Suppressor macrophage treated with lipopolysaccharide for 4 hours (primary cell): ENCODE results near the gene PCNX2.

Experiments
- DNase-seq: peaks from one replicate; pipeline ENCODE4 v3.0.0-alpha.2; 2020

The PCNX2 gene

DNA sequence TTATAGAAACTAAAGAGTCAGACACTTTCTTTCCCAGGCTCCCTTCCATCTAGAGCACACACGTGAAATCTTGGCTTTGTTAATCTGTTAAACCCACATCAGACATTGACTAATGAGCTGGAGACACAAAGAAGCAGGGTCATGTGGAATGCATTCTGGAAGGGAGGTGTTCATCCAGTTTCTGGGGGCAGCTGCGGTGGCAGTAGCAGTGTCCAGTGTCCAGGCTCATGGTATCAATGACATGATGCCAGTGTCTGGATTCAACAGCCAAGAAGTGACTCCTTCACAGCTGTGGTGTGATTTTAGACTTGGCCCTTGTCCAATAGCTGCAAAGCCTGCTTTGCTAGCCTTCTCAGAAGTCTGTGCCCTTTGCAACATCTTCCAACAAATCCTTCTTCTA, 249.9 kb downstream of the PCNX2 start:
- DNase-seq: no peak

DNA sequence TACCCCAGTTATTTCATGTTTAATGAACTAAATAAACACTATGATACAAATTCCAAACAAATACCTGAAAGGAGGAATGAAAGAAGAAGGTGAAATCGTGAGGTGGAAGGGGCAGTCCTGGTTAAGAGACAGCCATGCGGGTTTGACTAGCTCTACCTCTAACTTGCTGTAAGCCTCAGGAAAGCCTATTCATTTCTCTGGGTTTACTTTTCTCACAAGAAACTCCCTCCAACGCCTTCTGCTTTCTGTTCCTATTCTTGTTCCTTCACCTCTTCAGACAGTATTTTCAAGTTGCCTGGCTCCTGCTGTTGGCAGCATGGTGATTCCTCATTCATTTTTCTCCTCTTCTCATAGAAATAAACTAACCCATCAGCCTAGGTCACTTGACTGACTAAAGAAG, 252.7 kb downstream of the PCNX2 start:
- DNase-seq: no peak

DNA sequence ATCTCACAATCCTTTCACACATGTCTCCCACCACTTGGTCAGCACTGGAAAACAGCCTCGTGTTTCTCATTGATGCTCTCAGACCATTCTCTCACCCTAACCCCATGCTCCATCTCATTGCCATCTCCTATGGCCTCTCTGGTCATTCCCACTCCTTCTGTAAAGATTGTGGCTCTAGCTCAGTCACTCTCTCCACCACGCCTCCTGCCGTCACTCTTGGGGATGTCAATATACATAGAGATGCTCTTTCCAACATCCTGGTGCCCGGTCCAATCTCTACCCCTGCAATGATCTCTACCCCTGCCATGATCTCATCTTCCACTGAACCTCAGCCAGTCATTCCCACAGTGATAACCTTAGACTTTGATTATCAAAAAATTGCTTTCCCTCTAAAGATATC, 255.0 kb downstream of the PCNX2 start:
- DNase-seq: no peak

DNA sequence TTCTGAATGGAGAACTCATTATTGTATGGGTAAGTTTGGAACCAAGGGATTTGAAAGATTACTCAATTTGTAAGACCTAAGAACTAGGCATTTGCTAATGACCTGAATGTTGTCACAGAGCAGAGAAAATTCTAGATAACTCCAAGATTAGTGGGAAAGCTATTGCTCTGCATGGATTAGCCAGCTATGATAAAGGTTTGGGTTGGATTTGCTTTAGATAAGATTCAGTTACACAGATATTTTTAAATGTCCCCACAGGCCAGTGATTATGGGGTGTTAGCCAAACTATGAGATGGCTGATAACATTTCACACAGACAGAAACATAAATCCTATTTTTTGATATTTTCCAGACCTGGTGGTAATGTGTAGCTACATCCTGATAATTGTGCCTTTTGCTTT, 256.9 kb downstream of the PCNX2 start:
- no peak for DNase-seq

DNA sequence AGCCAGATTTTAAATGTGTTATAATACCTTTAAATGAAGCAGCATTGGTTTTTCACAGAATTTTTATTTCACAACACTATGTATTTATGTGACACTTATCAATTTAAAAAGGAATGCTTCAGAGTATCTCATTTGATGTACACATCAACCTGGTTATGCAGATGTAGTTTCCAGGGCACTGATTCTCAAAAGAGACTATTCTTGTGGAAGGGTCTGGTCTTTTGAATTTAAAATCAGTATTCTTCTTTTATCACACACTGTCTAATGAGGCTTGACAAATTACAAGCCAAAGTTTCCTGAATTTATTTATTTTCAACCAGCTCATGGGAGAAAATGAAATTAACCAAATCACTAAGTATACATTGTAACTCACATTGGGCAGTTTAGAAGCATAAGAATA, 257.7 kb downstream of the PCNX2 start:
- DNase-seq: no peak

DNA sequence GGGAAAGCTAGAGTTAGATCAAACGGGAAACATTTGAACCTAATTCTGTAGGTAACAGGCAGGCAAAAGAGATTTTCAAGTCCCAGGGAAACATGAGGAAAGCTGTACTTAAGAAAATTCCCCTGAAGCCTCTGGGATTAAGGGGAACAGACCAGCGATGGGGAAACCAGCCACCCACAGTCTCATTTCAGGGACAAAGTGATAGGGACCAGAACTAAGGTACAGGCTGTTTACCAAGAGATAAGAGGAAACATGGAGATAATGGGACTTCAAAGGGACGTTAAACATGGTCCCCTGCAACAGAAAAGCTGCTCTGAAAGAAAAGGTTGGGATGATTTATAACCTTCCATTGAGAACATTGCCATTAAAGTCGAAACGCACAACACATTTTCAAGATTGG, 260.7 kb downstream of the PCNX2 start:
- DNase-seq: no peak

DNA sequence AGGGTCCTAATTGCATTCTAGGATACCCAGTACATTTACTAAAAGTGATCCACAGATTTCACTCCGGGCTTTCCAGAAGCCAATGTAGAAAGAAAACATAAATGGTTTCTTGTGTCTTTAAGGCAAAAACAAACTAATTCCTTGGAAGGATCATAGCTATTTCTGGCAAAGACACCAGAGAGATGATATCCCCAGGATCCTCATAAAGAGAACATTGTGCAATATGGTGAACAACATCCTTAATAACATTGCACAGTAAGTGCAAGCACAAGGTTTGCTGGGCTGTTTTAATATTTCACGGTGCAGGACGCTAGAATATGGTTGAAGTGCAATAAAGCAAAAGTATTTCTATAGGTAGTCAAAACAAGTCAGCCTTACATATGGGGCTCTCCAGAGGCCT, 262.2 kb downstream of the PCNX2 start:
- no peak for DNase-seq

DNA sequence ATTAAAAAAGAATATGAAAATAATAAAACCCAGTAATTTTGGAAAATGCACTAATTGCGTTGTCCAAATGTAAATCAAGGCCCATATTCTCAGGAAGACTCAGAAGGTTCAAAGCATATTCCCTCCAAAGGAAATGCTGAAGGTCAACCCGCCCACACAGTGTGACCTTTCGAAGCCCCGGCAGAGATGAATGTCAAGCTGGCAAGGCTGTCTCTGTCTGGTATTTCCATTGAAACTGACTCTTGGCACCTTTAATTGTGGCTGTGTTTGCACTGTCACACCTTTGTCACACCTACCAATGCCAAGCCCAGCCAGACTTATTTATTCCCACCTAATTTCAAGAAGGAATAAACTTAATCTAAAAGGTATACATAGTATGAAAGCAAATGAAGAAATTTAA, 262.6 kb downstream of the PCNX2 start:
- DNase-seq: no peak

DNA sequence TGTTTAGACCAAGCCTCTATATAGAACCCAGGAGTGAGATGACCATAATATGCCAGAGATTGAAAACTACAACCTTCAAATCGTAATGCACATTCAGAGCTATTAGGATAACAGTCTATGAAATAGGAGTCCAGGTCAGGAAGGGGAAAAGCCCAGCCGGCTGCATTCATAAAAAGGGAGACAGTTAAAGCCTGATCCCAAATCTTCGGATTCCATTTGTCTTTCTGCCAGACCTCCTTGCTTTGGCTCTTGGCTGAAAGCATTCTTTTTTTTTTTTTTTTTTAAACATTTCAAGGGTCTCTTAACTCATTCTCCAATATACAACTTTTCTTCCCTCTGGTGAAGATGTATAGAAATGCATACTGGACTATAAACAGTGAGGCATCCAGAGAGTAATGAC, 264.0 kb downstream of the PCNX2 start:
- no peak for DNase-seq

DNA sequence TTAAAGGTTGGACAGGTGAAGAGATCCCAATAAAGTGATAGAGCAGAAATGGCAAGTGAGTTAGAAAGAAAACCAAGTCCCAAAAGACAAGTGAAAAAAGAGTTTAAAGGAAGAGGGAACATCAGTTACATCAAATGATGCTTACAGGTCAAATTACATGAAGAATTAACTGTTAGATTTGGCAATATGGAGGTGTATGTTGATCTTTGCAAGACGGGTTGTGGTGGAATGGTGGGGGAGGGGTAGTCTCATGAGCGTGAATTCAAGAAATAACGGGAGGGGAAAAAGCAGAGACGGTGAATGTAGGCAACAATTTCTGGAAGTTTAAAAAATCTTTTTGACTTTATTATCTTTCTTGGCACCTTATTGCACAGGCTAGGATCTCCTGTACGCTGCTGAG, 268.5 kb downstream of the PCNX2 start:
- no peak for DNase-seq

DNA sequence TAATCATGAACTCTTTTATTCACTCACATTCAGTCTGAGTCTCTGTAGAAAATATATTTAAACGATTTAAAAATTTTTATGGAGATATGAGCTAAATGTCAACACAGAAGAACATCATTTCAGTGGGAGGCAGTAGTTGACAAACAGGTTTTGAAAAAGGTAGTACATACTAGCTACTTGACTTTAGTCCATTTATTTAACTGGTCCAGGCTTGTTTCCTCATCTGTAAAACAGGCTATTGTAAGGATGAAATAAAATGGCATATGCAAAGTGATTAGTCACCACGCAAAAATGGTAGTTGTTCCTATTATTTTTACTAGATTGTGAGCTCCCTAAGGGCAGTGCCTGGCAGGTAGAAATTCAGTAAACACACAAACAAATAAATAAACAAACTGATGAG, 270.0 kb downstream of the PCNX2 start:
- no peak for DNase-seq

DNA sequence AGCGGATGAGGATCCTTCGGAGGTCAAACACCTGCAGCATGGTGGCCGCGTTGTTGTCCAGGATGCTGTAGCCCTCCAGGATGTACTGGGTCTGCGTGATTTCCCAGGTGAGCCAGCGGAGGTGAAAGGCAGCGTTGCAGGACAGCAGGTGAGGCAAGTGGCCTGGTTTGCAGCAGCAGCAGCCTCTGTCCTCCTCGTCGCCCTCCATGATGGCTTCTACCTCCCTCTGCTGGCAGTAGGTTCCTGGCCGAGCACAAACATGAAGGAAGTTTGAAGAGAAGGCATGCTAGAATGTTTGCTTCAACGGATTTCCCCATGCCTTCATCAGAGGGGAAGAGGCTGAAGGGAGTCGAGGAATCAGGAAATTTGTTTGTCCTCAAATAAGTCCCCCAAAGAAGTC, 270.4 kb downstream of the PCNX2 start:
- DNase-seq: peak; percentile 42

DNA sequence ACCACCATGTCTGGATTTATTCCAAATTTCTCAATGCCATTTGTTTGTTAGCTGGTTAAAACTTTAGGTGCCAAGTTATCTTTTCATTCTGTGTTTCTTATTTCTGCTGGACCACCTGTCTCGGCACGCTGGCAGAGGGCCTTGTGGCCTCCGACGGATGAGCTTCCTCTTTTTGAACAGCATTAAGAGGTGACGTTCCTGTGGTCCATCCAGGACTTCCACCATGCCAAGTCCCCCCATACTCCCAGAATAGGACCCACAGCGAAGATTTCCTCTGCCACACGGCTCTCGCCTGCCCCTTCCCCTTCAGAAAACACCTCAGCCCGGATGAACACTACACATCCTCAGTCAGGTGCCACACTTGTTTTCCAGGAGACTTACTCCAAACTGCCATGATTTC, 271.3 kb downstream of the PCNX2 start:
- no peak for DNase-seq

DNA sequence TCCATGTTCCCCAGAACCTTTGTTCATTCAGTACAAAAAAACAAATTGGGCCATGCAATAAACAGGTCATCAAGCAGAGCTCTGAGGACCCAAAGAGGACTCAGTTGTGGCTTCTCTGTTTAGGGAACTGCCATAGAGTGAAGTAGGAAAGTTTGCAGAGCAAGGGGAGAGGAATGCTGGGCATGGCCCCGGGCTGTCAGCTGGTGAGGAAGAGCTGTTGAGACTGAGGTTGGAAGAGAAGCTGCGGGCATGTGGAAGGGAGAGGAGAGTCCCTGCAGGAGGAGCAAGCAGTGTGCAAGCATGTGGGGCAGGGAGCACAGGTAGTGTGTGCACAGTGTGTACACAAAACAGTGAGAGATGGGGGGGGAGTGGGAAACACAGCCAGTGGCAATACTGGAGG, 273.3 kb downstream of the PCNX2 start:
- DNase-seq: no peak

DNA sequence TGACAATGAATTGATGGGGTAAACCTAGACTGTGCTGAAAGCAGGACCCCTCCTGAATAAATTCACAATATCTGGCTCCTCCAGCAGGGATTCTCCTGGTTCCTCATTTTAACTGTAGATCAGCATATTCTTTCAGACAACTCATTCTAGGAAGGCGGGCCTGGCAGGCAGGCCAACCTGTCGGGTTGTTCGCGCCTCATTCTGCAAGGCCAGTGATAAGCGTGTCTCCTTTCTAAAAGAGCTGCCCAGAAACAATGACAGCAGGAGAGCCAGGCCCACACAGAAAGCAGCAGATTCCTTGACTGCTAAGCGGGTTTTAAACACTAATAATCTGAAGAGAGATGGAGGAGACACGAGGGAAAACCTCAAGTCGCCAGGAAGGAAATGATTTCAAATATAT, 275.1 kb downstream of the PCNX2 start:
- DNase-seq: peak; percentile 21

DNA sequence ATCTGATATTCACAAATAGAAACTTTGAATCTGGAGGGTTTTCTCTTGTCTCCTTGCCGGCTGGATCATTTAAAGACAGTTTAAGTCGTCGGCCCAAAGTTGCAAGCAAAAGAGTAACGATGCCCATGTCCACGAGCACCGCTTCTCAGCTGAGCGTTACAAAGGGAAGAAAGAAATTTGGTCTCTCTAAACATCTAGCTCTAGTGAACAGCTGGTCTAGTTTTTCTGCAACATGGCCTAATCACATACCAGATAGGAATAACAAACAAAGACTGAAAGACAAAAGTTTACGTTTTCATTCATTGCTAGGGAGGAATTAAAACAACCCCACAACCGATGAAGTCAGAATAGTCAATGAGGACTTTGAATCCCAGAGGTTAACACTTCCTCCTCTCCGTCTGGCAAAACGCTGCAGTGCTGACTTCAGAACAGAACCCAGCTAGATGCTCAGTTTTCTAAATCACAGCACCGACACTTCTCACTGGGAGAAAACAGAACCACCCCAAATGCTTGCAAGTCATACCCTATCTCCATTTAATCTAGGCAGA, 275.7 kb downstream of the PCNX2 start:
- no peak for DNase-seq

DNA sequence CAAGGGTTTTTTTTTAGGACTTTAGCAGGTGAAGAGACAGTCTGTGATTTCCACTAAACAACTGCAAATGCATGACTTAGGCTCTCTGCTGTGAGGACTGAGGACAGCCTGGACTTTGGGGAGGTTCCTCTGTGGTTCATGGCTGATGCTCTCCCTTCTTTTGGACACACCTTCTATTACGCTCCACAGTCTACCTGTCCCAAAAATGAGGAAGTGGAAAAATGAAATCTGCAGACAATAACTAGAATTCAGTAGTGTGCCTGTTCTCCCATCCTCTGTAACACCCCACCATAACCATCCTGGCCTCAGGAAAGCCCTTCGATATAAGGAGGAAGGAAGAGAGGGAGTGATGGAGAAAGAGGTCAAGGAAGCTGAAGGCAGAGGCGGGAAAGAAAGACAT, 276.4 kb downstream of the PCNX2 start:
- DNase-seq: no peak

DNA sequence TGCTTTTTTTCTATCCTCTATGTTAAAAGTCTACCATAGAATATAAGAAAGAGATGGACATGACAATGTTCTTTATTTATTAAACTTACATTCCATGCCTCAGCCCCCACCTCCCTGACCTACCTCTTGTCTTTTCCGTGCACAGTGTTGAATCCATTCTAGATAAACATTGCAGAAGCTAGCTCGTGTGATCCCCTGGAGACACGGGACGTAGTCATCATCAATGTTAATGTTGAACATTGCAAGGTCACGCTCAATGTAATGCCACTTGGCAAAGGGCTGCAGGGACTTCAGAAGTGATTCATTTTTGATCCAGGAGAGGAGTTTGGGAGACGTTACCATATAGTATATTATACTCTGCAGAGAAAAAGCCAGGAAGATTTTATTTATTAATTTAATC, 278.7 kb downstream of the PCNX2 start:
- DNase-seq: no peak

DNA sequence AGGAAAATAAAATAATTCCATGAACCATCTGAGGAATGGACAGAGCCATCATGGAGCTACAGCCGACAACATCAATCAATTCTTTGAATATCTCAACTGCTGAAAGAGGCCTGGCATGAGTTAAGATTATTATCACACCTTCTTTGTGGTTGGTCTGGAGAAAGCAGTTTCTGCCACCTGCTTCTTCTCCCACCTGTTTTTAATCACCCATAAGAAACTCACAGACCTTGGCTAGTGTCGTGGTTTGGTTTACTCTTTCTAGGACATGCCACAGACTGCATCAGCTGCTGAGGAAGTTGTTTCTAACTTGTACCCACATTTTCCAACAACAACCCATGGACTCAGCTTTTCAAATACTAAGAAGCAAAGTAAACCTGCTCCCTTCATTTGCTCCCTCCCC, 279.6 kb downstream of the PCNX2 start:
- no peak for DNase-seq

DNA sequence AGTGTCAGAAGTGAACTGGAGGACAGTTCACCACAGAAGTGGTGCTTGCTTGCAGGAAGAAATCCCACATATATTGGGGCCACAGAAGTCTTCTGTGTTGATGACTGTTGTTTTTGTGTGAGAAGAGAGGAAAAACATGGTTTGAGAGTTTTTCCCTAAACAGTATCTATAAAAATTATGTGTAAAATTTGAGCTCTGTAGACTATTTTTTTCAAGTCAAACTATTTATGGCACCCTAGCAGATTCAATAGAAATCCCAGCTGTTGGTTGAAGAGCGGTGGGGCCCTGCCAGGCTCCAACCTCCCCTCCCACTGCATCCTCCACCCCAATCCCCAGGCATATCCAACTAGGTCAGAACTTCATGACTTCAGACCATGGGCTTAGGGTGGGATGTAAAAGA, 283.5 kb downstream of the PCNX2 start:
- no peak for DNase-seq

DNA sequence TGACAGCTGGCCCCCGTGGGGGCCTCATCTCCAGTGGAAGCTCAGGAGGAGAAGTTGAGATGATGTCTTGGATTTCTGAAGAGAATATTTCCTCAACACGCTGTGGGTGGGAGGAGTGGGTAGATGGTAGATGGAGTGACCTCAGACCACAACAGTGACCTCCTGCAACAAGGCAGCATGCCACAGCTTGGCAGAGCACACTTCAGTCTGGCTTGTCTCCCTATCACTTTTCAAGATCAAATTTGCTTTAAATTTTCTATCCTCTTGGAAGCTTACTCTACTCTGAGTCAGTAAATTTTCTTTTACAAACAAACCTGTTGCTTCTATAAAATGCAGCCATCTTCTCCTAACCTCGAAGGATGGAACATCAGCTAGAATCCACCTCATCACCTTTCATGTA, 285.4 kb downstream of the PCNX2 start:
- DNase-seq: peak; percentile 20

DNA sequence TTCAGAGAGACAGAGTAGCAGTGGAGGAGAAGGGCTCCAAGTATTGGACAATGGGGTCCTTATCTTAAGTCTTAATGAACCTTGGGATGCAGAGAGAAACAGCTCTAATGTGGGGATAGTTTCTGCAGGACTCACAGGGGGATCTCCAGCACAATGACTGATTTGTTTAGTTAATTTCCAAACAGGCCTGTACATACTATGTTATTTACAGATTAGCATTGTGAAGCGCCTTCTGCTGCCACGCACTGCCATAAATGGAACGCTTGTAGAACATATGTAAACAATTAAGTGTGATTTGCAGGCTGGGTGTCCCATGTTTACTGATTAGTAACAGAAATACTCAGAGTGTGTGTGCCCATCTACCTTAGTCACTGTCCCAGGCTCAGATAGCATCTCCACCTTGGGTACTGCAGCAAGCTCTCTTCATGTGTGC, 289.0 kb downstream of the PCNX2 start:
- DNase-seq: no peak

DNA sequence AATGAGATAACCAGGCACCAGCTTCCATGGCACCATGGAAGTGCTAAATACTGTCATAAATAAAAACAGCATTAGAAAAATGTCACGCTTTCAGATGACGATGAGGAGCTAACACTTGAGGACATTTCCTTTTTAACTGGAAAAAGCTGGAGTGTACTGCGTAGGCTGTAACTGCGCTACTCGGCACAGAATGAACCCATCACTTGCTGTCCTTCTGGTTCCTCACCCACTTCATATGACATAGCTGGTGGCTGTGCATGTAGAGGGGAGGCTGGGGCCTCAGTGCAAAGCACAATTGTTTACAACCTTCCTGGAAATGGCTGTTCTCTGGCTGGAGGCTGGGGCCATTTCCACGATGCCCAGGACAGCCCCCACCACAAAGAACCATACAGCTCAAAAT, 289.4 kb downstream of the PCNX2 start:
- no peak for DNase-seq

DNA sequence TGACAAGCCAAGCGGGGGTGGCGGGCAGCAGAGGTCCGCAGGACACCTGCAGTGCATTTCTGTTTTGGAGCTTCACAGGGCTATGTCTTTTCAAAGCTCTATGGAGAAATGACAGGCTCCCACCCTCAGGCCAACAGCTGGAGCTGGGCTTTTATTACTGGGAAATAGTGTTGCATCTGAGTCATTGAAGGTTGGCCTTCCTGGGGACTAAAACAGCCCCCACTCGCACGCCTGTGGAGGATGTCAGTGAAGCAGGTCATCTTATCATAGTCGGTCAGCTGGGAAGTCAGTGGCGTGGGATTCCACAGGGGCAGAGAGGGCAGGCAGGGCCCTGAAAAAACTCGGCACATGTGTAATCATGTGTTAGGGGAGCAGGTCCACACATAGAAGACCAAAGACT, 289.8 kb downstream of the PCNX2 start:
- no peak for DNase-seq

DNA sequence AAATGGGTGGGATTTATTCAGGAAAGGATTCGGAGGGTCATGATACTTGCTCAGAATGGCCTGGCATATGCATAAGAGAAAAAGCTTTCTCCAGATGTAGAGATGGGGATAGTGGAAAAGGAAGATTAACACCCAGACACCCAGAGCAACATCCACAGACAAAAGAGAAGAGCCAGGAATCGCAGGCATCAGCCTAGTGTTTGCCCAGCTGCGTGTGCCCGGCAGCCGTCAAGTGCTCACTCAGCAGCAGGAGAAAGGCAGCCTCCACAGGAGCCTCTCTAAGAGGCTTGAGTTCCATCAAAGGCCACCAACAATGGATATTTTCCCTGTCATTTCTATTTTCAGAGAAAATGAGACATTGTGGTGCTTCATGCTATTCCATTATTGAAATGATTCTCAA, 290.4 kb downstream of the PCNX2 start:
- DNase-seq: no peak

DNA sequence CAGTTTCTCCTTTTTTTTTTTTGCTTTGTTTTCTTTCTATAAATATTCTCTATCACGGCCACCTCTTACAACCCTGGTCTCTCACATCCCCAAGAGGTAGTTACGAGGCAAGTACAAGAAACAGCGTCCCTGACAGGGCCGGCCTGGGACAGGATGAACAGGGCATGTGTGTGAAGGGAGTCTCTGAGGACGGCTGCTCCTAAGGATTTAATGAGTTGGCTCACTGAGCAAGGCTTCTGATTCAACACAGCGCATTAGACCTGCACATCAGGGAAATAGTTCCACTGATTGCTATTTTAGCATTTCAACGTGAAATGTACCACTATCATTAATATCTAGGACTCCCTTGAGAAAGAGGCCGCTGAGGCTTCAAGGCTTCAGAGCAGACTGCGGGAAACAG, 291.1 kb downstream of the PCNX2 start:
- no peak for DNase-seq
